PC-3 (cell line): ENCODE data around the gene GTPBP1.

Experiments
- CTCF ChIP-seq: fragments of 300-600 bp; sonication (generic); conservative IDR thresholded peaks from 2 replicates; pipeline ENCODE4 v1.5.1; 2017; ENCODE audit warnings: antibody characterized with exemption, low read depth, mild to moderate bottlenecking, low read length
- EZH2phosphoT487 ChIP-seq: fragments of 300-600 bp; sonication (generic); IDR thresholded peaks from 2 replicates; pipeline ENCODE4 v1.6.1; 2018; ENCODE audit warnings: mild to moderate bottlenecking, antibody characterized with exemption, low read length, borderline replicate concordance

- TF ChIP-seq CTCF: no peak
- TF ChIP-seq EZH2phosphoT487: no peak
These were observed 11.5 kb downstream of the GTPBP1 start for GRCh38 chr22:38717244-38717643.
